Endothelial cell of umbilical vein (primary cell): ENCODE results near the gene ARNT2. TPM values are rescaled to one million over a fixed set of nuclear protein-coding genes. Genes with fewer than 3 reads are reported as not detected.

Experiments used
- BruUV-seq: library from RNA; stranded (reverse); fragments of 400-500 nt; replicated peaks from 2 replicates; lab custom pipeline; 2021; lab: Mats Ljungman, UMichigan
- CTCF ChIA-PET: fragments of 300-600, 350-600 bp; sonication (Branson Sonifier 250); formaldehyde crosslinking; loops from one replicate; lab custom pipeline; 2021; ENCODE audit warnings: antibody characterized with exemption, inconsistent platforms; lab: Charles Lee
- POLR2A ChIA-PET: fragments of 300-600, 350-600 bp; sonication (Branson Sonifier 250); formaldehyde crosslinking; loops from one replicate; lab custom pipeline; 2021; ENCODE audit warnings: antibody characterized with exemption, inconsistent platforms; lab: Charles Lee
- DNase-seq: peaks from one replicate; pipeline ENCODE4 v3.0.0-alpha.2; 2011; ENCODE audit warnings: low read depth, low spot score
- FAIRE-seq: peaks from 2 replicates; lab custom pipeline; 2011; peaks lifted over from hg19 to GRCh38; lab: Jason Lieb, UNC
- H2AFZ ChIP-seq: 2 replicates; pipeline ENCODE4 v1.6.0; 2012; ENCODE audit warnings: low read depth, low read length, control low read depth, inconsistent platforms
- H3K27ac ChIP-seq: 2 replicates; pipeline ENCODE4 v1.5.1; 2011; ENCODE audit warnings: low read depth, mild to moderate bottlenecking, control low read depth, low read length, moderate library complexity; ENCODE audit not compliant: insufficient read depth
- H3K27me3 ChIP-seq, 2 experiments: 2 replicates each; pipeline versions ENCODE4 v1.6.0 to v1.6.1; 2011; ENCODE audit warnings: low read length in 2 of 2, mixed read lengths in 1 of 2; ENCODE audit not compliant: control insufficient read depth in 2 of 2, insufficient read depth in 2 of 2
- H3K36me3 ChIP-seq, 2 experiments: 2 replicates in 1 of 2; 3 replicates in 1 of 2; pipeline ENCODE4 v1.5.1; 2011; ENCODE audit warnings: low read length in 2 of 2, mild to moderate bottlenecking in 1 of 2, moderate library complexity in 1 of 2; ENCODE audit not compliant: control insufficient read depth in 2 of 2, insufficient read depth in 2 of 2; ENCODE audit errors: extremely low read depth in 1 of 2
- H3K4me1 ChIP-seq: 3 replicates; pipeline ENCODE4 v1.5.1; 2011; ENCODE audit warnings: mild to moderate bottlenecking, low read length; ENCODE audit not compliant: control insufficient read depth, insufficient read depth; ENCODE audit errors: extremely low read depth
- H3K4me2 ChIP-seq: 2 replicates; pipeline ENCODE4 v1.6.1; 2011; ENCODE audit warnings: low read length, control low read depth, mixed read lengths; ENCODE audit not compliant: insufficient read depth
- H3K4me3 ChIP-seq, 3 experiments: fragments of 200-600 bp in 1 of 3; sonication (generic), shearing (Covaris generic) in 1 of 3; replicated peaks in 1 of 3; 2 replicates each; pipeline ENCODE4 v1.5.1; 2011 to 2016; ENCODE audit warnings: control low read depth in 3 of 3, low read length in 3 of 3, mild to moderate bottlenecking in 2 of 3, inconsistent platforms in 1 of 3, low read depth in 1 of 3, moderate library complexity in 1 of 3; ENCODE audit not compliant: insufficient read depth in 1 of 3
- H3K79me2 ChIP-seq: 2 replicates; pipeline ENCODE4 v1.6.0; 2012; ENCODE audit warnings: low read length, inconsistent platforms; ENCODE audit not compliant: control insufficient read depth, insufficient read depth
- H3K9ac ChIP-seq: replicated peaks from 2 replicates; pipeline ENCODE3; 2011; ENCODE audit warnings: low read length, control low read depth; ENCODE audit not compliant: insufficient read depth; ENCODE audit errors: extremely low read depth
- H3K9me1 ChIP-seq: replicated peaks from 3 replicates; pipeline ENCODE4 v1.6.0; 2011; ENCODE audit warnings: mild to moderate bottlenecking, low read length; ENCODE audit not compliant: control insufficient read depth, insufficient read depth; ENCODE audit errors: extremely low read depth
- H3K9me3 ChIP-seq: replicated peaks from 2 replicates; pipeline ENCODE4 v1.5.1; 2012; ENCODE audit warnings: low read length, inconsistent platforms; ENCODE audit not compliant: control insufficient read depth, insufficient read depth
- H4K20me1 ChIP-seq: replicated peaks from 2 replicates; pipeline ENCODE3; 2011; ENCODE audit warnings: mild to moderate bottlenecking, low read length; ENCODE audit not compliant: control insufficient read depth, insufficient read depth; ENCODE audit errors: extremely low read depth
- EZH2 ChIP-seq: IDR thresholded peaks from 2 replicates; pipeline ENCODE4 v1.6.1; 2012; ENCODE audit warnings: borderline replicate concordance, low read depth, mild to moderate bottlenecking, moderate library complexity, low read length, inconsistent platforms; ENCODE audit not compliant: severe bottlenecking
- FOS ChIP-seq: IDR thresholded peaks from 2 replicates; pipeline ENCODE4 v1.6.1; 2011; ENCODE audit warnings: mild to moderate bottlenecking, low read length, moderate library complexity, borderline replicate concordance; ENCODE audit not compliant: insufficient read depth
- GATA2 ChIP-seq: IDR thresholded peaks from 2 replicates; pipeline ENCODE4 v1.7.0; 2011; ENCODE audit warnings: low read depth, mild to moderate bottlenecking, moderate library complexity, mixed read lengths, low read length; ENCODE audit not compliant: insufficient read length, insufficient read depth
- JUN ChIP-seq: IDR thresholded peaks from 2 replicates; pipeline ENCODE4 v1.6.1; 2011; ENCODE audit warnings: borderline replicate concordance, low read depth; ENCODE audit not compliant: insufficient read length, insufficient read depth
- MYC ChIP-seq: IDR thresholded peaks from one replicate; pipeline ENCODE4 v1.6.1; 2011; ENCODE audit warnings: mild to moderate bottlenecking, low read depth, low read length
- POLR2A ChIP-seq: IDR thresholded peaks from 2 replicates; pipeline ENCODE4 v1.6.1; 2012; ENCODE audit warnings: low read depth, mild to moderate bottlenecking, control low read depth, low read length
- POLR2AphosphoS5 ChIP-seq: IDR thresholded peaks from 2 replicates; pipeline ENCODE4 v1.6.1; 2012; ENCODE audit warnings: low read depth, mild to moderate bottlenecking, control low read depth, low read length, moderate library complexity; ENCODE audit not compliant: insufficient read depth
- dilution Hi-C: fragments of 300-500 bp; cut with MboI; formaldehyde crosslinking; loops from one replicate; pipeline ENCODE4 v1.15.0; 2019; ENCODE audit warnings: low sequenced_read_pairs; ENCODE audit not compliant: extremely low pct_ligation_motif_present
- intact Hi-C: fragments of 100-400 bp; cut with micrococcal nuclease; formaldehyde crosslinking; loops from one replicate; pipeline ENCODE4 v1.10.0; 2022
- polyA plus RNA-seq, 4 experiments: library from polyadenylated mRNA; depleted of rRNA in 3 of 4; stranded (reverse) in 3 of 4; unstranded in 1 of 4; fragments of >200 nt; gene quantifications; 2 replicates each; pipeline versions ENCODE4 v1.2.1 to v1.2.3, GENCODE V29; 2011 to 2012; ENCODE audit warnings: missing spikeins in 1 of 4
- total RNA-seq: library from RNA; stranded (reverse); gene quantifications from 2 replicates; pipeline ENCODE4 v1.2.3, GENCODE V29; 2021
- TF ChIP-seq, protein P1 (sequence below), 2 donors: IDR thresholded peaks; 1 replicate in 1 of 2; 2 replicates in 1 of 2; pipeline ENCODE4 v1.5.1; 2011; ENCODE audit warnings: low read length in 2 of 2, mild to moderate bottlenecking in 2 of 2, moderate library complexity in 2 of 2, control low read depth in 1 of 2, inconsistent platforms in 1 of 2, low read depth in 1 of 2; ENCODE audit not compliant: insufficient read depth in 1 of 2; ENCODE audit errors: extremely low read depth in 1 of 2

The ARNT2 gene
- total and polyA plus RNA-seq, 2 donors (not counting 3 experiments of a cell fraction or from before 2014, with no cell fraction given) = 0.03 to 0.20 TPM

DNA sequence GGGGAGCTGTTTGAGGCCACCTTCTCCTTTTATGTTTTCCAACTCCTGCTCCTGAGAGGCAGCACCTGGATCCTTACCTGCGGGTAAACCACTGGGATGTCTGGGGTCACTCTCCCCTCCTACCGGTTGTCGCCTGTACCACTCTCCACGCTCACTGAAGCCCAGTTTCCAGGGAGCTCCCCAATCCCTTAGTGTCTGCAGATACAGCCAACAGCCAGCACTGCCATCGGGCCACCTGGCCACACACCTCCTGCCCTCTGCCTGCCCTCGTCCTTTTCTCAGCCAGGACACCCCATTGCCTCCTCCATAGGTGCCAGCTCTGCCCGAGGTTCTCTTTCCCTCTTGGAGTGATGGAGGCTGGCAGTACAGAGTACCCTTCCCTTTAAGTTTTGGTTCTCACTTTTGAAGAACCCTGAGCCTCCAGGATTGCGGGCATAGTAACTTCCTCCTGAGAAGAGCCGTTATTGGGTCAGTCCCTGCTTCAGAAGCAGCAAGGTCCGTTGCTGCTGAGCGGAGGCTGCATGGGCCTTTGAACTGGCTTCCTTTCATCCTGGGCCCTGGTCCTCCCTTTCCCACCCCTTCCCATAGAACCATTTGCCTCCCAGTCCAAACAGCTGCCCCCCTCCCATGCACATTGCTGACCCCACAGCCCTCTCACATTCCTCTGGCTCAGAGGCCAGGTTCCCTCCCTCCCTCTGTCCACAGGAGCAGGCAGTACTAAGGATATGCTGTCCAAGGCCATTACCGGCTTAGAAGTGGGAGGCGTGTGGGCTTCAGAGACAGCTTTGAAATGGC lies 30.9 kb downstream of the ARNT2 start:
- Histone ChIP-seq H3K9me1 (no peaks in the 10 kb centered on the region), H3K9ac (no peak overlapping the region), H3K27ac (no peak overlapping the region), H3K4me1 (peaks cover 2% of the 10 kb centered on the region), H3K4me3 (no peak overlapping the region), H3K27me3 (no peaks in the 10 kb centered on the region), H3K9me3 (no peaks in the 10 kb centered on the region), H3K79me2 (no peaks in the 10 kb centered on the region), H4K20me1 (no peaks in the 10 kb centered on the region), H3K36me3 (no peaks in the 10 kb centered on the region), H3K4me2 (no peak overlapping the region), H2AFZ (no peak overlapping the region)
- TF ChIP-seq POLR2AphosphoS5 = no peak
- no peak for TF ChIP-seq FOS
- TF ChIP-seq POLR2A = no peak
- no peak for TF ChIP-seq JUN
- no peak for TF ChIP-seq MYC
- no peak for TF ChIP-seq EZH2
- TF ChIP-seq, protein P1, sequence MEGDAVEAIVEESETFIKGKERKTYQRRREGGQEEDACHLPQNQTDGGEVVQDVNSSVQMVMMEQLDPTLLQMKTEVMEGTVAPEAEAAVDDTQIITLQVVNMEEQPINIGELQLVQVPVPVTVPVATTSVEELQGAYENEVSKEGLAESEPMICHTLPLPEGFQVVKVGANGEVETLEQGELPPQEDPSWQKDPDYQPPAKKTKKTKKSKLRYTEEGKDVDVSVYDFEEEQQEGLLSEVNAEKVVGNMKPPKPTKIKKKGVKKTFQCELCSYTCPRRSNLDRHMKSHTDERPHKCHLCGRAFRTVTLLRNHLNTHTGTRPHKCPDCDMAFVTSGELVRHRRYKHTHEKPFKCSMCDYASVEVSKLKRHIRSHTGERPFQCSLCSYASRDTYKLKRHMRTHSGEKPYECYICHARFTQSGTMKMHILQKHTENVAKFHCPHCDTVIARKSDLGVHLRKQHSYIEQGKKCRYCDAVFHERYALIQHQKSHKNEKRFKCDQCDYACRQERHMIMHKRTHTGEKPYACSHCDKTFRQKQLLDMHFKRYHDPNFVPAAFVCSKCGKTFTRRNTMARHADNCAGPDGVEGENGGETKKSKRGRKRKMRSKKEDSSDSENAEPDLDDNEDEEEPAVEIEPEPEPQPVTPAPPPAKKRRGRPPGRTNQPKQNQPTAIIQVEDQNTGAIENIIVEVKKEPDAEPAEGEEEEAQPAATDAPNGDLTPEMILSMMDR (IDR thresholded peaks at IDR 0.05; ENCODE audit: extremely low read depth in 1 of 2, insufficient read depth in 1 of 2, low read depth in 1 of 2, low read length in 2 of 2) = no peak
- TF ChIP-seq GATA2 = no peak
- intact Hi-C loops (no loop called here), dilution Hi-C loops (no loop called here)
- DNase-seq (no peak), FAIRE-seq (no peak)
- BruUV-seq = no TSS peak
- ChIA-PET CTCF (interaction anchor here (1.5 kb wide), 1 partner anchor 831 kb away, joined by 3 read pairs; no protein-coding TSS in a partner anchor), POLR2A (no interaction called here)
